Measurements from ENCODE around the gene GSTM3.

DNA sequence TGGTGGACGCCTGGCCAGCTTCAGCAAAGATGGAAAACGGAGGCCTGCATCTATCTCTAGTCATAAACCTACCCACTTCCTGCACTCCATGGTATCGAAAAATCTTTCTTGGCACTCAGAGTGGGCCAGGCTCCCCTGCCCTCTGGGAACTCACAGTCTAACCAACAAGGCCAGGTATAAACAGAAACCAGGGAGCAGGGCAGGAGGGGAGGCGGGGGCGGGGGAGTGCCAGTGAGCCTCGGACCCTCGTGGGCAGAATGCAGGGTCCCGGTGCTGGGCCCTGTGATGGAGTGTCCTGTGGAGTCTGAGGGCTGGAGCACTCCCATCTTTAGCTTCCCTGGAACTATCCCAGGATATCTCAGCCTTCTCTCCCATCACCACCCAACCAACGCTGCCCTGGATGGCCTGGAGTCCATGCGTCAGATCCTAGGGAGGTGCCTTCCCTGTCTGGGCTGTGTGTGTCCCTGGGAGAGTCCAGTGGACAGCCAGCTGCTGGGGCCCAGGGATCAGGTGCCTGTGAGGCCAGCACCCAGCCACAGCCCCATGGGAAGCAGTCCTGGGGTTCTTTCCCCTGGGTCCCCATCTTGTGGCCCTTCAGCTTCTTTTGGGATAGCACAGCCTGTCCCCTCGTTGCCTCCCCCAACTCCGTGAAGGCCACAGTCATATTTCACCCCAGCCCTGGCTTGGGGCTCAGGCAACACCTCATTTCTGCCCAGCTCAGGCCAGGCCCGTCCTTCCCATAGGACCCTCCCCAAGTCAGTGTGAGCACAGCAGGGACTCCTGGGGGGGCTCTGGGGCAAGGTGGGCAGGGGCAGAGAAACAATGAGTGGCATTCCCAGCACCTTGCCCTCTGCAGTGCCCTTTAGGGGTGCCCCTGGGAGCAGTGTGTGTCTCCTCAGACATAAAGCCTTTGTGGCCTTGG lies 24.0 kb upstream of the GSTM3 start:
- TF ChIP-seq PHF8 (IDR thresholded peaks at IDR 0.05; ENCODE audit: borderline replicate concordance, low read length): no peak
- TF ChIP-seq REST (IDR thresholded peaks at IDR 0.05; ENCODE audit: borderline replicate concordance): no peak
- TF ChIP-seq REST (CRISPR knock-in tag; IDR thresholded peaks at IDR 0.05; ENCODE audit: low read depth): no peak
- TF ChIP-seq TAF1 (IDR thresholded peaks at IDR 0.05; ENCODE audit: control insufficient read depth, extremely low read depth, insufficient read depth, low read length, severe bottlenecking): no peak
- TF ChIP-seq PML (IDR thresholded peaks at IDR 0.05; ENCODE audit: low read length): no peak
- TF ChIP-seq SUPT5H (IDR thresholded peaks at IDR 0.05): no peak
- no peak for TF ChIP-seq HDAC3 (IDR thresholded peaks at IDR 0.05; ENCODE audit: borderline replicate concordance, partially characterized antibody)
- TF ChIP-seq HCFC1 (IDR thresholded peaks at IDR 0.05; ENCODE audit: low read depth, low read length): no peak
